HepG2 (cell line): ENCODE measurements around the gene HNRNPUL2. TPM values are rescaled to one million over a fixed set of nuclear protein-coding genes. Genes with fewer than 3 reads are reported as not detected.

Experiments
- ATAD3A ChIP-seq: sonication (generic); formaldehyde crosslinking; IDR thresholded peaks from 2 replicates; pipeline ENCODE4 v1.4.0; 2020; ENCODE audit warnings: missing genetic modification reagents
- KDM3A ChIP-seq: IDR thresholded peaks from 2 replicates; pipeline ENCODE4 v1.6.1; 2018; ENCODE audit warnings: low read depth, missing compliant biosample characterization
- PHF5A ChIP-seq: IDR thresholded peaks from one replicate; pipeline ENCODE4 v1.6.1; 2018; ENCODE audit warnings: low read depth, missing genetic modification reagents; ENCODE audit not compliant: unreplicated experiment
- RXRB ChIP-seq: IDR thresholded peaks from 2 replicates; pipeline ENCODE4 v1.6.1; 2016; ENCODE audit warnings: borderline replicate concordance, missing genetic modification reagents, missing compliant biosample characterization
- SNRNP70 ChIP-seq: fragments of 200-400 bp; formaldehyde crosslinking; IDR thresholded peaks from 2 replicates; pipeline ENCODE4 v1.6.1; 2017; ENCODE audit warnings: mild to moderate bottlenecking, low read depth, low read length, moderate library complexity
- TBX3 ChIP-seq: fragments of 450-650 bp; IDR thresholded peaks from 2 replicates; pipeline ENCODE4 v1.6.1; 2017; ENCODE audit warnings: antibody characterized with exemption, mild to moderate bottlenecking, inconsistent platforms, borderline replicate concordance
- ZBTB1 ChIP-seq: sonication (generic); formaldehyde crosslinking; IDR thresholded peaks from 2 replicates; pipeline ENCODE4 v1.4.0; 2020; ENCODE audit warnings: missing genetic modification reagents, borderline replicate concordance
- ZKSCAN1 ChIP-seq: fragments of 150-350 bp; IDR thresholded peaks from 2 replicates; pipeline ENCODE4 v1.6.1; 2014; ENCODE audit warnings: low read length
- ZNF264 ChIP-seq: sonication (generic); formaldehyde crosslinking; IDR thresholded peaks from 2 replicates; pipeline ENCODE4 v1.4.0; 2020; ENCODE audit warnings: missing genetic modification reagents
- ZNF331 ChIP-seq: sonication (generic); formaldehyde crosslinking; IDR thresholded peaks from 2 replicates; pipeline ENCODE4 v1.4.0; 2020; ENCODE audit warnings: missing genetic modification reagents
- ZNF790 ChIP-seq: sonication (generic); formaldehyde crosslinking; IDR thresholded peaks from 2 replicates; pipeline ENCODE4 v1.8.0; 2022; ENCODE audit warnings: missing genetic modification reagents, mild to moderate bottlenecking, borderline replicate concordance
- ZNF816 ChIP-seq: sonication (generic); formaldehyde crosslinking; IDR thresholded peaks from 2 replicates; pipeline ENCODE4 v1.8.0; 2022; ENCODE audit warnings: missing genetic modification reagents, mild to moderate bottlenecking, borderline replicate concordance
- polyA plus RNA-seq, 8 experiments: library from polyadenylated mRNA; depleted of rRNA in 3 of 8; stranded (reverse) in 7 of 8; unstranded in 1 of 8; fragments of >200 nt; fragmentation: Illumina TruSeq in 4 of 8; extraction: Trizol in 4 of 8; gene quantifications; 2 replicates each; pipeline versions ENCODE4 v1.2.1 to v1.2.3, GENCODE V29; 2011 to 2016; ENCODE audit warnings: low read depth in 4 of 8, missing spikeins in 1 of 8, mixed read lengths in 1 of 8; ENCODE audit not compliant: insufficient read depth in 1 of 8
- total RNA-seq, 5 experiments: library from RNA; depleted of rRNA; stranded (reverse); fragments of >200 nt; fragmentation: Illumina TruSeq; extraction: Trizol; gene quantifications; 2 replicates each; pipeline ENCODE4 v1.2.3, GENCODE V29; 2016; ENCODE audit warnings: low read depth in 1 of 5
- TF ChIP-seq, protein P1 (sequence below): sonication (generic); formaldehyde crosslinking; IDR thresholded peaks from 2 replicates; pipeline ENCODE4 v1.4.0; 2020; ENCODE audit warnings: low read depth, mild to moderate bottlenecking, missing genetic modification reagents
- TF ChIP-seq, protein P2 (sequence below): sonication (generic); formaldehyde crosslinking; conservative IDR thresholded peaks from 2 replicates; pipeline ENCODE4 v1.8.0; 2022; ENCODE audit warnings: missing genetic modification reagents
- TF ChIP-seq, protein P3 (sequence below): sonication (generic); formaldehyde crosslinking; IDR thresholded peaks from 2 replicates; pipeline ENCODE4 v1.9.0; 2021; ENCODE audit warnings: missing genetic modification reagents, borderline replicate concordance
- TF ChIP-seq, protein P4 (sequence below): sonication (generic); formaldehyde crosslinking; IDR thresholded peaks from 2 replicates; pipeline ENCODE4 v1.8.1; 2023; ENCODE audit warnings: mild to moderate bottlenecking, missing genetic modification reagents
- TF ChIP-seq, protein P5 (sequence below): sonication (generic); IDR thresholded peaks from 2 replicates; pipeline ENCODE4 v1.6.1; 2016; ENCODE audit warnings: low read depth, borderline replicate concordance
- TF ChIP-seq, protein P6 (sequence below): IDR thresholded peaks from 2 replicates; pipeline ENCODE4 v1.6.1; 2016; ENCODE audit warnings: mild to moderate bottlenecking
- TF ChIP-seq, protein P7 (sequence below): sonication (generic); formaldehyde crosslinking; IDR thresholded peaks from 2 replicates; pipeline ENCODE4 v1.5.0; 2020; ENCODE audit warnings: missing genetic modification reagents

Gene HNRNPUL2
- total and polyA plus RNA-seq, 2 of the 13 experiments (the other 11 are each of a cell fraction or from before 2014, with no cell fraction given): 8.4 to 9.6 TPM

DNA sequence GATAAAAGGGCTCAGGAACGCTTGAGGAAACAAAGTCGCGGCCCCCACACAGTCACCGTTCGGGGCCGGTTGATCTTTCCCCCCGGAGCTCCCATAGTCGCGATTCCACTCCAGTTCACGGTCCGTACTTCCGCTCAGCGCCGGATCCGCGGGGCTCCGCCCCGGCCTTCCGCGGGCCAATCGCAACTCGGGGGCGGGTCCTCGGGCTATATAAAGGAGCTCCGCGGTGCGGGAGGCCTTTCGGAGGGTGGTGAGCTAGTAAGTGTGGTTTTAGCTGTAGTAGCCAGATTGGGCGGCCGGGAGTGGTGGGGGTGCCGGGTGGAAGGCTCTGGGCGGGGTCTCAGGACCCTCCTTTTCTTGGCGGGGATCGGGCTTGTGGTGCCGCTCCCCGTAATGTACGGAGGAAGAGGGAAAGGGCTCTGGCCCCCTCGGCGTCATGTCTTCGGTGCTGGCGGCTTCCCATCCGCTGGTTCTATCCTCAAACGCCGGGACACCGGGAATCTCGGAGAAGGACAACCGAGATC, 62.1 kb downstream of the HNRNPUL2 start, which contains the start of the genes C11orf98 and CSKMT (continued):
- TF ChIP-seq, protein P1, sequence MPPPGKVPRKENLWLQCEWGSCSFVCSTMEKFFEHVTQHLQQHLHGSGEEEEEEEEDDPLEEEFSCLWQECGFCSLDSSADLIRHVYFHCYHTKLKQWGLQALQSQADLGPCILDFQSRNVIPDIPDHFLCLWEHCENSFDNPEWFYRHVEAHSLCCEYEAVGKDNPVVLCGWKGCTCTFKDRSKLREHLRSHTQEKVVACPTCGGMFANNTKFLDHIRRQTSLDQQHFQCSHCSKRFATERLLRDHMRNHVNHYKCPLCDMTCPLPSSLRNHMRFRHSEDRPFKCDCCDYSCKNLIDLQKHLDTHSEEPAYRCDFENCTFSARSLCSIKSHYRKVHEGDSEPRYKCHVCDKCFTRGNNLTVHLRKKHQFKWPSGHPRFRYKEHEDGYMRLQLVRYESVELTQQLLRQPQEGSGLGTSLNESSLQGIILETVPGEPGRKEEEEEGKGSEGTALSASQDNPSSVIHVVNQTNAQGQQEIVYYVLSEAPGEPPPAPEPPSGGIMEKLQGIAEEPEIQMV (CRISPR knock-in tag): no peak
- TF ChIP-seq, protein P2, sequence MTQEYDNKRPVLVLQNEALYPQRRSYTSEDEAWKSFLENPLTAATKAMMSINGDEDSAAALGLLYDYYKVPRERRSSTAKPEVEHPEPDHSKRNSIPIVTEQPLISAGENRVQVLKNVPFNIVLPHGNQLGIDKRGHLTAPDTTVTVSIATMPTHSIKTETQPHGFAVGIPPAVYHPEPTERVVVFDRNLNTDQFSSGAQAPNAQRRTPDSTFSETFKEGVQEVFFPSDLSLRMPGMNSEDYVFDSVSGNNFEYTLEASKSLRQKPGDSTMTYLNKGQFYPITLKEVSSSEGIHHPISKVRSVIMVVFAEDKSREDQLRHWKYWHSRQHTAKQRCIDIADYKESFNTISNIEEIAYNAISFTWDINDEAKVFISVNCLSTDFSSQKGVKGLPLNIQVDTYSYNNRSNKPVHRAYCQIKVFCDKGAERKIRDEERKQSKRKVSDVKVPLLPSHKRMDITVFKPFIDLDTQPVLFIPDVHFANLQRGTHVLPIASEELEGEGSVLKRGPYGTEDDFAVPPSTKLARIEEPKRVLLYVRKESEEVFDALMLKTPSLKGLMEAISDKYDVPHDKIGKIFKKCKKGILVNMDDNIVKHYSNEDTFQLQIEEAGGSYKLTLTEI (CRISPR knock-in tag): no peak
- no peak for TF ChIP-seq TBX3
- TF ChIP-seq ZBTB1 (CRISPR knock-in tag): 0 out of 2 replicates have a peak, but pooled peaks have one; percentile 6
- TF ChIP-seq, protein P3, sequence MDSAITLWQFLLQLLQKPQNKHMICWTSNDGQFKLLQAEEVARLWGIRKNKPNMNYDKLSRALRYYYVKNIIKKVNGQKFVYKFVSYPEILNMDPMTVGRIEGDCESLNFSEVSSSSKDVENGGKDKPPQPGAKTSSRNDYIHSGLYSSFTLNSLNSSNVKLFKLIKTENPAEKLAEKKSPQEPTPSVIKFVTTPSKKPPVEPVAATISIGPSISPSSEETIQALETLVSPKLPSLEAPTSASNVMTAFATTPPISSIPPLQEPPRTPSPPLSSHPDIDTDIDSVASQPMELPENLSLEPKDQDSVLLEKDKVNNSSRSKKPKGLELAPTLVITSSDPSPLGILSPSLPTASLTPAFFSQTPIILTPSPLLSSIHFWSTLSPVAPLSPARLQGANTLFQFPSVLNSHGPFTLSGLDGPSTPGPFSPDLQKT (CRISPR knock-in tag): 0 out of 2 replicates have a peak, but pooled peaks have one; percentile 27
- TF ChIP-seq ZNF264 (CRISPR knock-in tag): 0 out of 2 replicates have a peak, but pooled peaks have one; percentile 73
- no peak; the same call in 1 of the 2 replicates for TF ChIP-seq ZNF816 (CRISPR knock-in tag)
- TF ChIP-seq, protein P4, sequence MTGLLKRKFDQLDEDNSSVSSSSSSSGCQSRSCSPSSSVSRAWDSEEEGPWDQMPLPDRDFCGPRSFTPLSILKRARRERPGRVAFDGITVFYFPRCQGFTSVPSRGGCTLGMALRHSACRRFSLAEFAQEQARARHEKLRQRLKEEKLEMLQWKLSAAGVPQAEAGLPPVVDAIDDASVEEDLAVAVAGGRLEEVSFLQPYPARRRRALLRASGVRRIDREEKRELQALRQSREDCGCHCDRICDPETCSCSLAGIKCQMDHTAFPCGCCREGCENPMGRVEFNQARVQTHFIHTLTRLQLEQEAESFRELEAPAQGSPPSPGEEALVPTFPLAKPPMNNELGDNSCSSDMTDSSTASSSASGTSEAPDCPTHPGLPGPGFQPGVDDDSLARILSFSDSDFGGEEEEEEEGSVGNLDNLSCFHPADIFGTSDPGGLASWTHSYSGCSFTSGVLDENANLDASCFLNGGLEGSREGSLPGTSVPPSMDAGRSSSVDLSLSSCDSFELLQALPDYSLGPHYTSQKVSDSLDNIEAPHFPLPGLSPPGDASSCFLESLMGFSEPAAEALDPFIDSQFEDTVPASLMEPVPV (CRISPR knock-in tag): no peak
- 0 out of 2 replicates have a peak, but pooled peaks have one; percentile 4 for TF ChIP-seq KDM3A
- peak; percentile 73; the same call in 1 of the 2 replicates for TF ChIP-seq ZNF331 (CRISPR knock-in tag)
- no peak for TF ChIP-seq ZKSCAN1
- 0 out of 2 replicates have a peak, but pooled peaks have one; percentile 10 for TF ChIP-seq ZNF790 (CRISPR knock-in tag)
- TF ChIP-seq, protein P5, sequence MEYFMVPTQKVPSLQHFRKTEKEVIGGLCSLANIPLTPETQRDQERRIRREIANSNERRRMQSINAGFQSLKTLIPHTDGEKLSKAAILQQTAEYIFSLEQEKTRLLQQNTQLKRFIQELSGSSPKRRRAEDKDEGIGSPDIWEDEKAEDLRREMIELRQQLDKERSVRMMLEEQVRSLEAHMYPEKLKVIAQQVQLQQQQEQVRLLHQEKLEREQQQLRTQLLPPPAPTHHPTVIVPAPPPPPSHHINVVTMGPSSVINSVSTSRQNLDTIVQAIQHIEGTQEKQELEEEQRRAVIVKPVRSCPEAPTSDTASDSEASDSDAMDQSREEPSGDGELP: 0 out of 2 replicates have a peak, but pooled peaks have one; percentile 23
- TF ChIP-seq PHF5A (CRISPR knock-in tag): peak; percentile 76
- no peak; the same call in 1 of the 2 replicates for TF ChIP-seq RXRB (CRISPR knock-in tag)
- TF ChIP-seq SNRNP70: no peak
- TF ChIP-seq ATAD3A: no peak
- TF ChIP-seq, protein P6, sequence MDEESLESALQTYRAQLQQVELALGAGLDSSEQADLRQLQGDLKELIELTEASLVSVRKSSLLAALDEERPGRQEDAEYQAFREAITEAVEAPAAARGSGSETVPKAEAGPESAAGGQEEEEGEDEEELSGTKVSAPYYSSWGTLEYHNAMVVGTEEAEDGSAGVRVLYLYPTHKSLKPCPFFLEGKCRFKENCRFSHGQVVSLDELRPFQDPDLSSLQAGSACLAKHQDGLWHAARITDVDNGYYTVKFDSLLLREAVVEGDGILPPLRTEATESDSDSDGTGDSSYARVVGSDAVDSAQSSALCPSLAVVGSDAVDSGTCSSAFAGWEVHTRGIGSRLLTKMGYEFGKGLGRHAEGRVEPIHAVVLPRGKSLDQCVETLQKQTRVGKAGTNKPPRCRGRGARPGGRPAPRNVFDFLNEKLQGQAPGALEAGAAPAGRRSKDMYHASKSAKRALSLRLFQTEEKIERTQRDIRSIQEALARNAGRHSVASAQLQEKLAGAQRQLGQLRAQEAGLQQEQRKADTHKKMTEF (CRISPR knock-in tag): peak; percentile 63
- TF ChIP-seq, protein P7, sequence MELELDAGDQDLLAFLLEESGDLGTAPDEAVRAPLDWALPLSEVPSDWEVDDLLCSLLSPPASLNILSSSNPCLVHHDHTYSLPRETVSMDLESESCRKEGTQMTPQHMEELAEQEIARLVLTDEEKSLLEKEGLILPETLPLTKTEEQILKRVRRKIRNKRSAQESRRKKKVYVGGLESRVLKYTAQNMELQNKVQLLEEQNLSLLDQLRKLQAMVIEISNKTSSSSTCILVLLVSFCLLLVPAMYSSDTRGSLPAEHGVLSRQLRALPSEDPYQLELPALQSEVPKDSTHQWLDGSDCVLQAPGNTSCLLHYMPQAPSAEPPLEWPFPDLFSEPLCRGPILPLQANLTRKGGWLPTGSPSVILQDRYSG (CRISPR knock-in tag): no peak
